GM20431 (cell line): ENCODE data around the gene CPNE9.

Experiments
- in situ Hi-C: fragments of 300-500 bp; cut with MseI, MboI; formaldehyde crosslinking; loops from one replicate; pipeline ENCODE4 v1.15.0; 2020; ENCODE audit warnings: low sequenced_read_pairs; ENCODE audit not compliant: unreplicated experiment

The CPNE9 gene

GRCh38 chr3:9686050-9686550 lies 17.5 kb upstream of the CPNE9 start:
- in situ Hi-C loops = no loop called here

- in situ Hi-C loops = no loop called here
Observed at GRCh38 chr3:9686703-9687102, 16.9 kb upstream of the CPNE9 start.

GRCh38 chr3:9687514-9687913 lies 16.1 kb upstream of the CPNE9 start:
- in situ Hi-C loops = no loop called here

- in situ Hi-C loops = no loop called here
Observed at GRCh38 chr3:9688961-9689360, 14.7 kb upstream of the CPNE9 start.

- in situ Hi-C loops = no loop called here
Observed at GRCh38 chr3:9689757-9690156, 13.9 kb upstream of the CPNE9 start.

GRCh38 chr3:9690451-9691450 lies 12.9 kb upstream of the CPNE9 start:
- in situ Hi-C loops = no loop called here

- in situ Hi-C loops = no loop called here
Observed at GRCh38 chr3:9691636-9692035, 12.0 kb upstream of the CPNE9 start.

- in situ Hi-C loops = no loop called here
Observed at GRCh38 chr3:9692416-9692815, 11.2 kb upstream of the CPNE9 start.

- in situ Hi-C loops = no loop called here
Observed at GRCh38 chr3:9695345-9695744, 8.3 kb upstream of the CPNE9 start.

- in situ Hi-C loops = no loop called here
Observed at GRCh38 chr3:9695746-9696145, 7.9 kb upstream of the CPNE9 start.

GRCh38 chr3:9696480-9697220 lies 7.0 kb upstream of the CPNE9 start:
- in situ Hi-C loops = no loop called here

GRCh38 chr3:9697892-9698291 lies 5.7 kb upstream of the CPNE9 start:
- in situ Hi-C loops = no loop called here

GRCh38 chr3:9698293-9698692 lies 5.3 kb upstream of the CPNE9 start:
- in situ Hi-C loops = no loop called here

- in situ Hi-C loops = no loop called here
Observed at GRCh38 chr3:9700536-9700935, 3.1 kb upstream of the CPNE9 start.

- in situ Hi-C loops = no loop called here
Observed at GRCh38 chr3:9701006-9701405, 2.6 kb upstream of the CPNE9 start.

- in situ Hi-C loops = no loop called here
Observed at GRCh38 chr3:9701711-9702110, 1.9 kb upstream of the CPNE9 start.

- in situ Hi-C loops = no loop called here
Observed at GRCh38 chr3:9703240-9703639, 393 bp upstream of the CPNE9 start.

- in situ Hi-C loops = no loop called here
Observed at GRCh38 chr3:9704347-9705322, 1.0 kb downstream of the CPNE9 start.

GRCh38 chr3:9710174-9710739 lies 6.6 kb downstream of the CPNE9 start:
- in situ Hi-C loops = no loop called here

GRCh38 chr3:9712415-9712814 lies 8.8 kb downstream of the CPNE9 start:
- in situ Hi-C loops = no loop called here
